ENCODE data around the gene SOS2. TPM values are rescaled to one million over a fixed set of nuclear protein-coding genes. Genes with fewer than 3 reads are reported as not detected.

Gene SOS2
- total and polyA plus RNA-seq, 10 of the 15 experiments (the other 5 are each of a cell fraction or from before 2014, with no cell fraction given): 2.1 to 16.8 (median 8.4) TPM

DNA sequence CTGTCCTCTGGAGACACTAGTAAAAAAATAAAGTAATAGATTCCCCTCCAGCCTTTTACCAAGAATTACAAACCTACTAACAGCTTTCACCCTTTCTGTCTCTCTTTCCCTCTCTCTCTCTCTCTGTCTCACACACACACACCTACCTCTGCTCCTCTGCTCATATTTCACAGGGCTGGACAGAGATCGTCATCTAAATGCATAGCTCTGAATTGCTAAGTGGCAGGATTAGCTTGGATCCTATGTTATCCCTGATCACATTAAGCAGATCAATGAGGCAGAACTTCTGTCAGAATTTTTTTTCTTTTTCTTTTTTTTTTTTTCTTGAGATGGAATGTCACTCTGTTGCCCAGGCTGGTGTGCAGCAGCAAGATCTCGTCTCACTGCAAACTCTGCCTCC lies 137.9 kb downstream of the SOS2 start (continued):
- TF ChIP-seq, protein P1, sequence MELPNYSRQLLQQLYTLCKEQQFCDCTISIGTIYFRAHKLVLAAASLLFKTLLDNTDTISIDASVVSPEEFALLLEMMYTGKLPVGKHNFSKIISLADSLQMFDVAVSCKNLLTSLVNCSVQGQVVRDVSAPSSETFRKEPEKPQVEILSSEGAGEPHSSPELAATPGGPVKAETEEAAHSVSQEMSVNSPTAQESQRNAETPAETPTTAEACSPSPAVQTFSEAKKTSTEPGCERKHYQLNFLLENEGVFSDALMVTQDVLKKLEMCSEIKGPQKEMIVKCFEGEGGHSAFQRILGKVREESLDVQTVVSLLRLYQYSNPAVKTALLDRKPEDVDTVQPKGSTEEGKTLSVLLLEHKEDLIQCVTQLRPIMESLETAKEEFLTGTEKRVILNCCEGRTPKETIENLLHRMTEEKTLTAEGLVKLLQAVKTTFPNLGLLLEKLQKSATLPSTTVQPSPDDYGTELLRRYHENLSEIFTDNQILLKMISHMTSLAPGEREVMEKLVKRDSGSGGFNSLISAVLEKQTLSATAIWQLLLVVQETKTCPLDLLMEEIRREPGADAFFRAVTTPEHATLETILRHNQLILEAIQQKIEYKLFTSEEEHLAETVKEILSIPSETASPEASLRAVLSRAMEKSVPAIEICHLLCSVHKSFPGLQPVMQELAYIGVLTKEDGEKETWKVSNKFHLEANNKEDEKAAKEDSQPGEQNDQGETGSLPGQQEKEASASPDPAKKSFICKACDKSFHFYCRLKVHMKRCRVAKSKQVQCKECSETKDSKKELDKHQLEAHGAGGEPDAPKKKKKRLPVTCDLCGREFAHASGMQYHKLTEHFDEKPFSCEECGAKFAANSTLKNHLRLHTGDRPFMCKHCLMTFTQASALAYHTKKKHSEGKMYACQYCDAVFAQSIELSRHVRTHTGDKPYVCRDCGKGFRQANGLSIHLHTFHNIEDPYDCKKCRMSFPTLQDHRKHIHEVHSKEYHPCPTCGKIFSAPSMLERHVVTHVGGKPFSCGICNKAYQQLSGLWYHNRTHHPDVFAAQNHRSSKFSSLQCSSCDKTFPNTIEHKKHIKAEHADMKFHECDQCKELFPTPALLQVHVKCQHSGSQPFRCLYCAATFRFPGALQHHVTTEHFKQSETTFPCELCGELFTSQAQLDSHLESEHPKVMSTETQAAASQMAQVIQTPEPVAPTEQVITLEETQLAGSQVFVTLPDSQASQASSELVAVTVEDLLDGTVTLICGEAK (IDR thresholded peaks at IDR 0.05; ENCODE audit: borderline replicate concordance): no peak

DNA sequence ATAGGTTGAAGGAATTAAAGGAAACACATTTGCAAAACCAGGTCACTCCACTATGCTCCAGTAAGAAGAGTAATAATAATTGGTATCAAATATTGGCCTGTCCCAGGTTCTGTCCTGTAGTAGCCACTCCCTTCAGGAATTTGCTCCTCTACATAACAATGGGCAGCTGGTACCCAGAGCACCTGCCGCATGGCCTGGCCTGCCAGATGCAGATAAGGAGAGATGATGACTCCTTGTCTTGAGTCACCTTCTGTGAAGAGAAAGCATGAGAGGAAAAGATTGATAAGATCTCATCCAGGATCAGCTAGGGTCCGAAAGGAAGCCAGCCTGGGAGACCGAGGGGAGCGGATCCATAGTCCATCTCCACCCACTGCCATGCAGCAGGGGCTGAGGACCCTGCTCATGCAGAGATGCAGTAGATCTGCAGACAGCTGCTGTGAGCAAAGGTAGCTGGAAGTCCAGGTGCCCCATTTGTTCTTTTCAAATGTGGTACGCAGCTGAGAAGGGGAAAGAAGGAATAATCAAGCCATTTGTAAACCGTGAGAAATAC lies 139.3 kb downstream of the SOS2 start:
- H3K36me3 ChIP-seq (ENCODE audit: control insufficient read depth in 2 of 2, insufficient read depth in 2 of 2, low read length in 1 of 2): no peaks in the 10 kb centered on the region; a peak in 1 of 4 replicates
- BruUV-seq (replicated peaks): no TSS peak
- 87% methylated on average over 5 of the region's 6 CpGs for WGBS (ENCODE audit: insufficient coverage, insufficient replicate concordance, low lambda C conversion rate, missing lambda C conversion rate)
- H3K9ac ChIP-seq (ENCODE audit: control insufficient read depth, insufficient read depth, low read length): no peak overlapping the region
- H2AFZ ChIP-seq (ENCODE audit: control insufficient read depth, low read depth, low read length): no peak overlapping the region
- no peaks in the 10 kb centered on the region for H3K9me3 ChIP-seq (replicated peaks; ENCODE audit: control insufficient read depth, insufficient read depth, low read length)
- H3K4me2 ChIP-seq (ENCODE audit: control insufficient read depth, insufficient read depth): no peak overlapping the region
- no peaks in the 10 kb centered on the region for H4K20me1 ChIP-seq (ENCODE audit: control insufficient read depth, insufficient read depth)
- DNase-seq (ENCODE audit: low read depth, low spot score) (no peak), ATAC-seq (no peak), FAIRE-seq (no peak)
- SMC1A ChIA-PET (ENCODE audit: uncharacterized antibody, unreplicated experiment): interaction anchor here (0.8 to 1.0 kb wide), 3 partner anchors 10 to 240 kb away, joined by 3 to 5 read pairs (median 3); partner anchors contain the start of gene NEMF
- H3K4me1 ChIP-seq (ENCODE audit: control insufficient read depth, insufficient read depth, low read length): peaks cover 25% of the 10 kb centered on the region
- POLR2A ChIA-PET: interaction anchor here (0.5 to 1.2 kb wide), 4 partner anchors 9 to 495 kb away, joined by 3 to 6 read pairs (median 4); no protein-coding TSS in a partner anchor
- no peaks in the 10 kb centered on the region for H3K27me3 ChIP-seq (replicated peaks in 1 of 2; ENCODE audit: control insufficient read depth in 2 of 2, insufficient read depth in 2 of 2, low read length in 1 of 2)
- intact Hi-C loops (cut with micrococcal nuclease; ENCODE audit: unreplicated experiment) (no loop called here), in situ Hi-C loops (cut with MboI) (loop anchor here (10.0 kb wide), 1 partner anchor 227 kb away; no protein-coding TSS in a partner anchor)
- no peak overlapping the region for H3K27ac ChIP-seq (ENCODE audit: control insufficient read depth, insufficient read depth)
- RAD21 ChIA-PET (ENCODE audit: unreplicated experiment): no interaction called here
- CTCF ChIA-PET: interaction anchor here (1.1 to 6.0 kb wide), 3 partner anchors 9 to 240 kb away, joined by 3 to 34 read pairs (median 7); partner anchors contain the start of gene NEMF
- H3K79me2 ChIP-seq (ENCODE audit: control insufficient read depth, insufficient read depth, low read length): no peaks in the 10 kb centered on the region
- no peak overlapping the region for H3K4me3 ChIP-seq
- TF ChIP-seq CBX5 (IDR thresholded peaks at IDR 0.05; ENCODE audit: low read depth) (no peak), RELA (IDR thresholded peaks at IDR 0.05; ENCODE audit: borderline replicate concordance, partially characterized antibody) (no peak), RAD21 (IDR thresholded peaks at IDR 0.05; ENCODE audit: insufficient read depth, low read depth, low read length) (no peak), NFYB (IDR thresholded peaks at IDR 0.05; ENCODE audit: insufficient read depth, low read depth, low read length) (no peak), POLR2AphosphoS2 (IDR thresholded peaks at IDR 0.05; ENCODE audit: low read depth, low read length) (no peak), EP300 (IDR thresholded peaks at IDR 0.05; ENCODE audit: borderline replicate concordance in 1 of 2, control insufficient read depth in 1 of 2, low read depth in 2 of 2, low read length in 2 of 2) (no peak), STAT3 (IDR thresholded peaks at IDR 0.05; ENCODE audit: low read depth, low read length) (no peak), ATF7 (IDR thresholded peaks at IDR 0.05; ENCODE audit: low read depth) (no peak), POU2F2 (IDR thresholded peaks at IDR 0.05; ENCODE audit: borderline replicate concordance, low read depth, low read length) (no peak), CEBPB (IDR thresholded peaks at IDR 0.05; ENCODE audit: borderline replicate concordance in 1 of 2, low read depth in 2 of 2, low read length in 2 of 2) (no peak), IKZF2 (IDR thresholded peaks at IDR 0.05) (no peak)
- TF ChIP-seq, protein P2, sequence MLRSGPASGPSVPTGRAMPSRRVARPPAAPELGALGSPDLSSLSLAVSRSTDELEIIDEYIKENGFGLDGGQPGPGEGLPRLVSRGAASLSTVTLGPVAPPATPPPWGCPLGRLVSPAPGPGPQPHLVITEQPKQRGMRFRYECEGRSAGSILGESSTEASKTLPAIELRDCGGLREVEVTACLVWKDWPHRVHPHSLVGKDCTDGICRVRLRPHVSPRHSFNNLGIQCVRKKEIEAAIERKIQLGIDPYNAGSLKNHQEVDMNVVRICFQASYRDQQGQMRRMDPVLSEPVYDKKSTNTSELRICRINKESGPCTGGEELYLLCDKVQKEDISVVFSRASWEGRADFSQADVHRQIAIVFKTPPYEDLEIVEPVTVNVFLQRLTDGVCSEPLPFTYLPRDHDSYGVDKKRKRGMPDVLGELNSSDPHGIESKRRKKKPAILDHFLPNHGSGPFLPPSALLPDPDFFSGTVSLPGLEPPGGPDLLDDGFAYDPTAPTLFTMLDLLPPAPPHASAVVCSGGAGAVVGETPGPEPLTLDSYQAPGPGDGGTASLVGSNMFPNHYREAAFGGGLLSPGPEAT (IDR thresholded peaks at IDR 0.05; ENCODE audit: low read depth): no peak
- TF ChIP-seq, protein P3, sequence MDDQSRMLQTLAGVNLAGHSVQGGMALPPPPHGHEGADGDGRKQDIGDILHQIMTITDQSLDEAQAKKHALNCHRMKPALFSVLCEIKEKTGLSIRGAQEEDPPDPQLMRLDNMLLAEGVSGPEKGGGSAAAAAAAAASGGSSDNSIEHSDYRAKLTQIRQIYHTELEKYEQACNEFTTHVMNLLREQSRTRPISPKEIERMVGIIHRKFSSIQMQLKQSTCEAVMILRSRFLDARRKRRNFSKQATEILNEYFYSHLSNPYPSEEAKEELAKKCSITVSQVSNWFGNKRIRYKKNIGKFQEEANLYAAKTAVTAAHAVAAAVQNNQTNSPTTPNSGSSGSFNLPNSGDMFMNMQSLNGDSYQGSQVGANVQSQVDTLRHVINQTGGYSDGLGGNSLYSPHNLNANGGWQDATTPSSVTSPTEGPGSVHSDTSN (IDR thresholded peaks at IDR 0.05; ENCODE audit: insufficient replicate concordance, low read depth, low read length): no peak
